GM19324 (cell line): ENCODE data around the gene HEATR5A.
"Not testable (repeated sequence)": the region's sequence is repeated elsewhere in the genome, so short reads cannot be mapped to it uniquely, and the experiment has no call there.

Source experiments
- ATAC-seq: cut with Tn5 transposase; IDR thresholded peaks from one replicate; pipeline ENCODE4 v1.9.1; 2021; ENCODE audit warnings: mild to moderate bottlenecking, moderate library complexity; ENCODE audit not compliant: unreplicated experiment, low FRiP score

Gene HEATR5A

GRCh38 chr14:31337331-31337730 is 83.0 kb downstream of the HEATR5A start:
- no peak for ATAC-seq

DNA sequence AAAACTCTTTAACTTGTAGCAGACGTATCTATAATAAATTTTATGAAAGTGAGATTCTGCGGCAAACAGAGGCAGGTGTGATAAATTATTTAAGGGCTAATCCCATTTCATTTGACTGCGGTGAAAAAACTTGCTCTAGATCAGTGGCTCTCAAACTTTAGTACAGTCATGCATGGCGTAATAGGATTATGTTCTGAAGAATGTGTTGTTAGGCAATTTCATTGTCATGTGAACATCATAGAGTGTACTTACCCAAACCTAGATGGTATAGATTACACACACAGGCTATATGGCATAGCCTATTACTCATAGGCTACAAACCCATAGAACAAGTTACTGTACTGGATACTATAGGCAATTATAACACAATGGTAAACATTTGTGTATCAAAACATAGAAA is 83.7 kb downstream of the HEATR5A start:
- ATAC-seq, result no peak

- not testable (repeated sequence) for ATAC-seq
These were observed 89.0 kb downstream of the HEATR5A start for GRCh38 chr14:31331395-31331794.

- ATAC-seq, result not testable (repeated sequence)
These were observed 90.4 kb downstream of the HEATR5A start for GRCh38 chr14:31329876-31330521.

GRCh38 chr14:31326111-31326510 is 94.2 kb downstream of the HEATR5A start:
- no peak for ATAC-seq

DNA sequence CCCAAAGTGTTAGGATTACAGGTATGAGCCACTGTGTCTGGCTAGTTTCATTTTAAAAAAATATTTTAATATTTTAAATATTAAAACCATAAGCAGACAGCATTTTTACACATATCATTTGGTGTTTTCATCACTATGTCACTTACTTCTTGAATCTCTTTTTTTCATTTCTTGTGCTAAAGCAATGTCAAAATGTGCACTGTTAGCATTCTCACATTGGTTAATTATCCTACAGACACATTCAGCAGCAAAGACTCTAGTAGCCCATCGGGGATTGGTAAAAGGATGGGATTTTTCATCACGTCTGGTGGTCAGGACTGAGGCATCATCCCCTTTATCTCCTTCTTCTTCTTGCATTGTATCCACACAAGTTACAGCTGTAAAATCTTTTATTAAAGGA is 96.9 kb downstream of the HEATR5A start:
- ATAC-seq, result no peak

DNA sequence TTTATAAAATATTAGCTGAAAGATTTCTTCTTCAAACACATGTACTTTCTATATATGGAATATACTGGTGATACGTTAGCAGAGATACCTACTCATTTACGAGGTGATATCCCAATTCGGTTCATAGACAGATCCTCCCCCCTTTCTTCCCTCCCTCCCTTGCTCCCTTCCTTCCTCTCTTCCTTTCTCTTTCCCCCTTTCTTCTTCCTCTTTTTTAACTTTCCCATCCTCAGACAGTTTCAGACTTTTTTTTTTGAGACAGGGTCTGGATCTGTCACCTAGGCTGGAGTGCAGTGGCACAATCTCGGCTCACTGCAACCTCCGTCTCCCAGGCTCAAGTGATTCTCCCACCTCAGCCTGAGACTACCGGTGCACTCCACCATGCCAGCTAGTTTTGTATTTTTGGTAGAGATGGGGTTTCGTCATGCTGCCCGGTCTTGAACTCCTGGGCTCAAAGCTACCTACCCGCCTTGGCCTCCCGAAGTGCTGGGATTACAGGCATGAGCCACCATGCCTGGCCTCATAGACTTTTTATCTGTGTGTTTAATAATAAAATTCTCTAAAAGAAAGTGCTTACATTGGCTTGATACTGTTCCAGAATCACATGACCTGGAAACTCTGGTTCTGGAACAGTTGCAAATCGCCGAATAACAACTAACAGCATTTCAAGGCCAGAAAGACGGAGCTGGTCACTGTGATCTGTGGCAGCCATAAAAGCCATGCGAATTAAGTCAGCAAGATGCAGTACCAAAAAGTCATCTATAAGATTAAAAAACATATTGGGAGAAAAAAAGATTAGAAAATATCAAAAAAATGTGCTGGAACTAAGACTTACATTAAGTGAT is 99.2 kb downstream of the HEATR5A start:
- ATAC-seq, result no peak

- no peak for ATAC-seq
These were observed 100.1 kb downstream of the HEATR5A start for GRCh38 chr14:31320216-31320615.

DNA sequence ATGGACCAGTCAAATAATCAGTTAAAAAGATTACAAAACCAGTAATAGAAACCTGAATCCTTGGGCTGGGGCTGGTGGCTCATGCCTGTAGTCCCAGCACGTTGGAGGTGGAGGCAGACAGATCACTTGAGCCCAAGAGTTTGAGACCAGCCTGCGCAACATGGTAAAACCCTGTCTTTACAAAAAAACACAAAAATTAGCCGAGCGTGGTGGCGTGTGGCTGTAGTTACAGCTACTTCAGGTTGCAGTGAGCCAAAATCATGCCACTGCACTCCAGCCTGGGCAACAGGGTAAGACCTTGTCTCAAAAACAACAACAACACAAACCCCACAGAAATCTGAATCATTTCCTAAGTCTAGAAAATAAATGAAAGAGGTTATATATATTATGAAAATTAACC is 100.6 kb downstream of the HEATR5A start:
- ATAC-seq, result no peak

GRCh38 chr14:31312934-31313333 is 107.4 kb downstream of the HEATR5A start:
- no peak for ATAC-seq

GRCh38 chr14:31312370-31312769 is 108.0 kb downstream of the HEATR5A start:
- ATAC-seq, result not testable (repeated sequence)

DNA sequence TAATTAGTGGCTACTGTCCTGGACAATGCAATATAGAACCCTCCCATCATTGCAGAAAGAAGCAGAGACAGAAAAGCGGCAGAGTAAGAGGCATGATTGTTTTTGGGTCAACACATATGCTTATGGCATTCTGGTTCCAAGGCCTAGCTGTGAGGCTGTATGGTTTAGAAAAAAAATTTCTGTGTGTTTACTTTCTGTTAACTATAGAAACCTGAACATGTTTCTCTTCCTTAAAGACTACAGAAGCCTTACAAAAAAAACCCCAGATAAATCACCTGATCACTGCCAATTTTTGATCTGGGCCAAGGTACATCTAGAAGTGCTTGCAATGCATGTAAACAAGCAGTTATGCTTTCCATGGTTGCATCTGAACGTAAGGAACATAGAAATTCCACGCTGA is 112.7 kb downstream of the HEATR5A start:
- ATAC-seq, result no peak

- ATAC-seq, result no peak
These were observed 113.2 kb downstream of the HEATR5A start for GRCh38 chr14:31307198-31307597.

GRCh38 chr14:31303654-31304053 is 116.7 kb downstream of the HEATR5A start:
- no peak for ATAC-seq

- no peak for ATAC-seq
These were observed 119.5 kb downstream of the HEATR5A start for GRCh38 chr14:31300883-31301282.

- no peak for ATAC-seq
These were observed 120.1 kb downstream of the HEATR5A start for GRCh38 chr14:31300296-31300695.

DNA sequence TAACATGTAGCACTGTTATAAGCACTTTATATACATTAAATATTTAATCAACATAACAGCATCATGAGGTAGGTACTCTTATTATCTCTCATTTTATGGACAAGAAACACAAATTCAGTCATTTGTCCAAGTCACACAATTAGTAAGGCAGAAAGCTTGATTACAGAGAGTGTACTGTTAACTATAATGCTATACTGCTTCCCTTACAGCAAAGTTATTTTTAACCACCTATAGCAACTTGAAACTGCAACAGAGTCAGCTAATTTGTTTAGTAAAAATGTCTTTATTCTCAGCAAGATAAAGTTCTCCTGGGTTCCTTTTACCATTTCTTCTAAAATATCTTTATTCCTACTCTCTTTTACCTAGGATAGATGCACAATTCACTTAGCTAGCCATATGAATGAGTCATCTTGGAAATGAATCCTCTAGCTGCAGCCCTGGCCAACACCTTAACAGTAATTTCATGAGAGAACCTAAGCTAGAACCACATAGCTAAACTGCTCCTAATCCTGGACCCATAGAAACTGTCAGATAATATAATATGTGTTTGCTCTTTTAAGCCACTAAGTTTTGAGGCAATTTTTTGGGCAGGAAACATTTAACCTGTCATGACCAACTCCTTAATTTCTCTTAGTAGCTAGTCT is 122.5 kb downstream of the HEATR5A start:
- no peak for ATAC-seq

- no peak for ATAC-seq
These were observed 123.2 kb downstream of the HEATR5A start for GRCh38 chr14:31297112-31297511.

DNA sequence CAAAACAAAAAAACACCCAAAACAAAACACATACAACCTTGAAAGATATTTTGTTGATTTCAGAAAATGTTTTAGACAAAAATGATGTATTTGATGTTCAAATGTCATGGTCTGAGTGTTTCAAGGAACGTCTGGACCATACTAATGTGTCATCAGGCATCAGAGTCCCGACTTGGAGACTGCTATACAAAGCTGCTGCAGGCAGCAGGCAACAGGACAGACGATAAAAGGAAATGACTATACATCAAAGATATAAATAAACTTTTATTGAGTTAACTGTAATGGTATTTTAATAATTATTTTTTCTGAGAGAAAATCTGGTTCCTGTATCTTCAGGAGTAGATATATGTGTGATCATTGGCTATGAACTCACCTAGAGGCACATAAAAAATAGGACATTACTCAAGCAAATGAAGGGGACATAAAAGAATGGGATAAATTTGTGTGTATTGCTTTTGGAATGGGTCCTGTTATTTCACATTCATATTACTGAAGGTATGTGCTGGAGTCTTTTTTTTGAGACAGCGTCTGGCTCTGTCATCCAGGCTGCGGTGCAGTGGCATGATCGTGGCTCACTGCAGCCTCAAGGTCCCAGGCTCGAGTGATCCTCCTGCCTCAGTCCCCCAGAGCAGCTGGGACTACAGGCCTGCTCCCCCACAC is 125.5 kb downstream of the HEATR5A start:
- ATAC-seq, result no peak

DNA sequence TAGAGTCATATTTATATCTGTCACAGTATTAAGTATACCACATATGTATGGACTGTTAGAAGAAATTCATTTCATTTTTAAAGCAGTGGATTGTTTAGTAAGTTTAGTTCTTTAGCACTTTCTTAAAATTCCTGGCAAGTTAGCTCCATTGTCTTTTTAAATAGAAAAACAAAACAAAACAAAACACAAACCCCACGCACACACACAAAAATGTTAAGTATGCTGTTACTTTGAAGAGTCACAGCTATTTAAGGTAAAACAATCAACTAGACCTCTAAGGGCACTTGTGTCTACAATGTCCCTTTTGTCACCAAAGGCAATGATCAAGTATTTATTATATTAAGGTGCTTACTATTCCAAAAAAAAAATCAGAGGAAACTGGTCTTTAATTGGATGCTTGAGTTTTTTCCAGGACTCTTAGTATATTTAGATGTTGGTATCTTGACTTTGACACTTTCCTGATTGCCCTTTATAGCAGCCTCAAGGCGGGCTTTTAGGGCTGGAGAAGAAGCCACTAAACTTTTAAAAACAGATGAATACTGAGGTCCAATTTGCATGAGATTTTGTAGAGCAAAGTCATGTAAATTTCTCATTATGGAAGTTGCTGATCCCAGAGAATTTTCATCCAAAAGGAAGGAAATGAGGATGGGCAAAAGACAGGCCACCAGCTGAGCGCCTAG is 127.3 kb downstream of the HEATR5A start:
- no peak for ATAC-seq
